Stimulated activated CD4-positive, alpha-beta T cell treated with anti-CD3 and anti-CD28 coated beads, Interleukin-12 subunit alpha, Interleukin-12 subunit beta, amount 100 ng/mL, for 24 hours (primary cell): Measurements from ENCODE around the gene NRCAM.

Source experiments
- DNase-seq, 2 experiments: peaks; one replicate each; pipeline ENCODE4 v3.0.0-alpha.2; 2020; ENCODE audit warnings: low read depth in 2 of 2

NRCAM gene

DNA sequence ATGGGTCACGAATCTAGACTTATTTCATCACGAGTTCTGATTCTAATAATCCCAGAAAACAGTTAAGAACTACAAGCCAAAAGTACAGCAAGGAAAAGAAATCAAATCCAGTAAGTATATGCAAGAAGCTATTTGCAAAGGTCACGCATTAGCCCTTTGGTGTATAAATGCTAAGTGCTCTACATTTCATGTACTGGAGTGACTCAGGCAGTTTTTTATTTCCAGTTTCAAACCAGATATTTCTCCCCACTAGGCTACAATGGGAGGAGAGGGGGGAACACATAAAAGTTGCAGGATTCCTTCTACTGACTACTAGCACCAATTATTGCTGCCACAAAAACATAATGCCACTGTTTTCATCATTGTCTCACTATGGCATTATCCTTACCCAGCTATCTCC, 148.0 kb downstream of the NRCAM start:
- DNase-seq, result no peak

DNA sequence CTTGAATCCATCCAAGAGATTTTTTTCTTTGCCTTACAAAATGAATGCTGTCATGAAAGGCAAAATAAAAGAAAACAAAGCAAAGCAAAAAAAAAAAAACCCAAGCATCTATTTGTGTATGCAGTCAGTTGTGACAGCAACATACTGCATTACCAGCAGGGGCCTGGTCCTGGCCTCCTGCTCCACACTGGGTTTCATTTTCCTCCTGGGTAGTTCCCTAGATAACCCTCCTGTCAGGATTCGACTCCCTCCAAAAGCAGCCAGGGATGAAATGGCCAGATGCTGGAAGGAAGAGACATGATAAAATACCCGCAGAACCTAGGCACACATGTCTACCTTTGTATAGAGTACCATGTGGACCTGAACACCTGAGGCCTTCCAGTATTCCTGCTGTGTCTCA, 148.6 kb downstream of the NRCAM start:
- DNase-seq, result no peak

DNA sequence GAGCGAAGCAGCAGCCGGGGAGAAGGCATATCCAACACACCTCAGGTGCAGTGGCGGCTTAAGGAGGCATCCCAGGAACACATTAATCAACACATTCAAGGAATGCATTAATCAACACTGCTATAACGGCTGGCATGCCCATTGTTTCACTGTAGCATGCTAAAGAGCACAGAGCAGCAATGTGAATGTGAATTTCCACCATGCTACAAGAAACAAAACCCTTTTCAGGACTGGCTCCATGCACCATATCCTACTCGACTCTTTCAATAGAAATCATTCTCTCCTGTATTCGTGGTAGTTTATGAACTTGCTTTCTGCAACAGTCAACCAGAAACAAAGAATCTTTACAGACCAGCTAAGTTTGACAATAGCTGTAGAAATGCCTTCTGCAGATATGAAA, 149.0 kb downstream of the NRCAM start:
- DNase-seq, result no peak

- no peak for DNase-seq
Observed at GRCh38 chr7:108303332-108303731, 152.9 kb downstream of the NRCAM start.

GRCh38 chr7:108301387-108301786, 154.8 kb downstream of the NRCAM start:
- DNase-seq, result no peak

- DNase-seq, result no peak
Observed at GRCh38 chr7:108299251-108299973, 156.8 kb downstream of the NRCAM start.

DNA sequence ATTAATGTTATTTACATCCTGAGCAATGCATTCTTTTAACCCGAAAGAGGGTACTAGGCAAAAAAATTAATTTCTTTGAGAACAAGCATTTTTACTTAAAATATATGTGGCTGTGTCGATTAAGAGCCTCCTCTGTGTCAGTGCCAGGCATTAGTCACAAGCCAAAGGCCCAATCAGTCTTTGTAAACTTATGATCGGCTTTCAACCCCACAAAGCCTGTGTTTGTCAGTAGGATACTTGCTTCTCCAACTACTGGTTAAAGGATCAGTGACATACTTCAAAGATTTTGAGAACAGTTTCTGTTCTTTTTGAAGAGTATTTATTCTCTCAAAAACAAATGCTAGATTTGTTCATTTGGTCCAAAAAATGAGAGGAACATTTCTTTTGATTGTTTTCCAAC, 159.3 kb downstream of the NRCAM start:
- no peak for DNase-seq

- no peak for DNase-seq
Observed at GRCh38 chr7:108294595-108294994, 161.6 kb downstream of the NRCAM start.

GRCh38 chr7:108293149-108293612, 163.1 kb downstream of the NRCAM start:
- DNase-seq, result no peak

GRCh38 chr7:108292541-108292940, 163.7 kb downstream of the NRCAM start:
- DNase-seq, result no peak

DNA sequence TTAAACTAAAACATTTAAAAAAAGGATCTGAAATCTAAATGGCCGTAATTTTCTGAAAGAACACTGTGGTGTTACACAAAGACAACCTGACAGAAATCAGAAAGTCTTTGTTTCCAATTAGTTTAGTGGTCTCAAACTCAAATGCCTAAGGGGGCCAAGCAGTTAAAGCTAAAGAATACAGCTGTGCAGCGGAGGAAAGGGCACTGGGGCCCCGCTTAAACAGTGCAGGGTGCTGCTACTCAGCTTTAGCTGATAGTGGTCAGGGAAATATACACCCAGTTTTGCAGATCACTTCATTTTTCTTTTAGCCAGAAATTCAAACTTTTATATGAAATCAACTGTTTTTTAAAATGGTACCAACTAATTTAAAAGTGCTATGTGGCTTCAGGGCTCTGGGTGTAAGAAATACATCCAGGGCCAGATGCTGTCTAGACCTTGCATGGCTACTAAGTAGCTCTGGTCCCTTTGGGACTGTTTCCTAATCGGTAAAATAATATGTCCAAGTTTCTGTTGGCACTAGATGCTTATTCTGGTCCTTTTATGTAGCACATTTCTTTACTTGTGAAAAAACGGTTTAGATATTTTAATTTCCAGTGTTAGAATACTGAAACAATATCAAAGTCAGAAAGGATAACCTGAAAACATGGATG, 164.3 kb downstream of the NRCAM start:
- DNase-seq, result no peak

DNA sequence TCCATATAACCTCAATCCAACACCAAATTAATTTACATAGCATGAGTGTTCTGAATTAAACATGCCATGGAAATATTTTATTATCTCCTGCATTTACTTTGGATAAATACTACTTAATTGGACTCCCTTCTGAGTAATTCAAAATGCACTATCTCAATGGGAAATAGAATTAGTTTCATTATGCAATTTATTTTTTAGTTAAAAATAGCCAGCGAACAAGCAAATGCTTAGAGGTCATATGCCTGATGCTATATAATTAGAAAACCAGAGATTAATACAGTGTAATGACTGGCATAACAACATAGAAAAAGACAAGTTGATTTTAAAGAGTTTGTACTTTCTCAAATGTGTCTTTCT, 165.1 kb downstream of the NRCAM start:
- DNase-seq, result no peak

DNA sequence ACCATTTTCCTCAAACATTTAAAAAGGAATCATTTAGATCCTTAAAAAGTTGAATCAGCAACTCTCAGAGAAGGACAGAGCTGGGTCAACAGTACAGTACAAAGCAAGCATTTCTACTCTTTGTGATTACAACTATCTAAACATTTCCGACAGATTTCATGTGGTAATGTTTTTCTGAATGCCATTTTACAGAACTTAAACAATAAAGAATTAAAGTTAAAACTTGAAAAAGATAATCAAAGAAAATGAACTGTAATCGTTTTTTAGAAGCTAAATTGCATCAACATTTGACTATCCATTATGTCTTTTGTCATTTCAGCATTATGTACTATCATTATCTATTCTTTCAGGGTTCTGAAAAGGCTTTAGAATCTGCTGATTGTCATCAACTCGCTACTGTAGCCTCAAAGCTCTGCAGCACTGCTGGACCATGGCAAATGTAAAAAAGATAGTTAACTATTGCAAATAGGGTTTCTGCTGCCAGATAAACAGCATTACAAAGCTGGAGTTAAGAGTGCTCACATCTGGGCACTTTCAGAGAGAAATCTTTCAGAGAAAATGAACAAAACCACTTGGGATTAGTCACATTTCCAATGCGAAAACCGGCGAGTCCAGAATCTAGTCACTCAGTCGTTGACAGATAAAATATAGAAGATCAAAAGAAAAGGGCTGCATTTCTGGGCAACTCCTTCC, 165.6 kb downstream of the NRCAM start:
- DNase-seq, result no peak

GRCh38 chr7:108289852-108290251, 166.4 kb downstream of the NRCAM start:
- DNase-seq, result no peak

DNA sequence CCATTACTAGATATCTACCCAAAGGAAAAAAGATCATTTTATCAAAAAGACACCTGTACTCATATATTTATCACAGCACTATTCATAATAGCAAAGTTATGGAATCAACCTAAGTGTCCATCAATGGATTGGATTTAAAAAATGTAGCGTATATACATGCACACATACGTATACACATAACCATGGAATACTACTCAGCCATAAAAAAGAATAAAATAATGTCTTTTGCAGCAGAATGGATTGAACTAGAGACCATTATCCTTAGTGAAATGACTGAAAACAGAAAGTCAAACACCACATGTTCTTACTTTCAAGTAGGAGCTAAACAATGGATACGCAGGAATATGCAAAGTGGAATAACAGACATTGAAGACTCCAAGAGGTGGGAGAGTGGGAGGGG, 168.4 kb downstream of the NRCAM start:
- no peak for DNase-seq

- no peak for DNase-seq
Observed at GRCh38 chr7:108286290-108286904, 169.8 kb downstream of the NRCAM start.

GRCh38 chr7:108285778-108286177, 170.5 kb downstream of the NRCAM start:
- no peak for DNase-seq

DNA sequence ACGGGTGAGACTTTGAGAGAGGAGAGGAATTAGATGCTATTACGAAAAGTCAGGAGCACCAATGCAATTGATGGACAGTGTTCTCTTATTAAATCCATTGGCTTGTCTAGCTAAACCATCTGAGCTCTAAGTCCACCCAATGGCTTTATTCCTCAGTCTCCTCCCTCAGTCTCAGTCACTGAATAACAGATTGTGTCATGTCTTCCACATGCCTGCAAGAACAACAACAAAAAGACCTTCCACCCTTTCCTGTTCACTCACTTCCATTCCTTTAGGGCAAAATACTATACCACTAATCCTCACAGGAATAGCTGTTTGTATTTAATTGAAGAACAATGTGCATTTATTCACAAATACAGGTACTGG, 171.2 kb downstream of the NRCAM start:
- DNase-seq, result no peak

- DNase-seq, result no peak
Observed at GRCh38 chr7:108284349-108285002, 171.8 kb downstream of the NRCAM start.

DNA sequence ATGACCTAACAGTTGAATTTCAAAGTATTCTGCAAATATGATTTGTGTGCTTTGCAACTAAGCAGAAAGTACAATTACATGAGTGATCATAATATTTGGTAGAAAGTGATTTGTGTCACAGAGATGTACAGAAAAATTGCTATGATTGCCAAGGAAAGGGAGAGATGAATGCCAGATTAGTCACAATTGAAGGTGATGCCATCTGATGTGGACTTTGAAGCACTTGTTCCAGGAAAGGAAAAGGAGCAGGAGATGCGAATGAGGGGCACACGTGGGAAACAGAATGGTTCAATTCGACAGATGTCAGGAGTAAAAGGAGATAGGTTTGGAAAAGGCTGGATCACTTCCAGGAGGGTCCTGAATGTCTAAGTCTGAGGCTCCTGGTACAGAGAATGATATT, 173.0 kb downstream of the NRCAM start:
- no peak for DNase-seq

- no peak for DNase-seq
Observed at GRCh38 chr7:108282427-108282996, 173.7 kb downstream of the NRCAM start.

DNA sequence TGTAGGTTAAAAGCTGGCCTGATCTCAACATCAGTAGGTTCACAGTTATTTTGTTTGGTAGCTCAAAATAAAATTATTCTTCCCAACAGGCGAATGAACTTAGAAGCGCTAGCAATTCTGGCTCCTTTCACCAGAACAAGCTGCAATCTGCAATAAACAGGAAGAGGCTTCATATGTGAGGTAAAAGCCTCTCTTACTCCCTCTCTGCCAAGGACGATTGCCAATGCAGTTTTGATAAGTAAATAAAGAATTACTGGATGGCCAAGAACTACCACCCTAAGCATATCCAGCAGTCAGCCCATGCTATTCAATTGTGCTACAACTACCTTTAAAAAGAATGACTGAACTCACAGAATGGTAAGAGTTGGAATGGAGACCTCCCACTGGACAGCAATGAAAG, 176.1 kb downstream of the NRCAM start:
- DNase-seq, result no peak
